HepG2 (cell line): ENCODE results near the gene CCNB2.

Experiments
- ATF3 ChIP-seq: sonication (generic); formaldehyde crosslinking; IDR thresholded peaks from 2 replicates; pipeline ENCODE4 v1.4.0; 2020; ENCODE audit warnings: missing genetic modification reagents
- MXI1 ChIP-seq: IDR thresholded peaks from 3 replicates; pipeline ENCODE4 v1.6.1; 2012; ENCODE audit warnings: low read depth, low read length, inconsistent platforms, borderline replicate concordance
- NBN ChIP-seq: fragments of 450-650 bp; conservative IDR thresholded peaks from 2 replicates; pipeline ENCODE4 v1.6.1; 2017
- POLR2AphosphoS5 ChIP-seq: IDR thresholded peaks from 2 replicates; pipeline ENCODE4 v1.6.1; 2012; ENCODE audit warnings: low read depth, low read length
- TBP ChIP-seq: sonication (generic); formaldehyde crosslinking; IDR thresholded peaks from 2 replicates; pipeline ENCODE4 v1.5.0; 2020; ENCODE audit warnings: missing genetic modification reagents

GRCh38 chr15:59074607-59075006 lies 30.3 kb upstream of the CCNB2 start:
- TF ChIP-seq MXI1 = no peak
- TF ChIP-seq TBP (CRISPR knock-in tag) = no peak
- no peak for TF ChIP-seq NBN
- TF ChIP-seq ATF3 = no peak
- TF ChIP-seq POLR2AphosphoS5 = no peak
